ENCODE data around the gene ROBO1.

Gene ROBO1

GRCh38 chr3:79125313-79125984, 642.3 kb downstream of the ROBO1 start:
- DNase-seq (ENCODE audit: insufficient read length): no peak
- TF ChIP-seq TAF1 (IDR thresholded peaks at IDR 0.05; ENCODE audit: borderline replicate concordance, low read depth, low read length): no peak
- no peak for TF ChIP-seq POLR2AphosphoS5 (IDR thresholded peaks at IDR 0.05; ENCODE audit: low read depth, low read length)
- no peak for TF ChIP-seq POLR2A (IDR thresholded peaks at IDR 0.05; ENCODE audit: low read depth, low read length)
- FAIRE-seq: no peak

DNA sequence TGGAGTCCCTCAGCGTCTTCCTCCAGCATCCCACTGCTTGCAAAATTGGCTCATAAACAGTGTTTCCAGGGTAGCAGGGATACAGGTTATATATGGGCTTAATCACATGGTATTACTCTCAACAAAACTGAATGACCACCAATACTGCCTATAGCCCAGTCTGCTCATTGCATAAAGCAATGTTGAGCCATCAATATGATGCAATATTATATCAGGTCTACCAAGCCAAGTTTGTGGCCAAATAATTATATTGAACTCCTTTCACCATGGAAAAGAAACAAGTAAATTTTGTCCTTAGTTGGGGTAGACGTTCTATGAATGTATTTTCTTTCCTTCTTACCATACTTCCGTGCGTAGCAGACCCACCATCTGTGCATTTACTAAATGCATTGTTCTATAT, 652.3 kb downstream of the ROBO1 start:
- TF ChIP-seq POLR2AphosphoS5 (IDR thresholded peaks at IDR 0.05; ENCODE audit: low read depth, low read length): no peak
- no peak for TF ChIP-seq POLR2A (IDR thresholded peaks at IDR 0.05; ENCODE audit: low read depth, low read length)
- no peak for TF ChIP-seq TAF1 (IDR thresholded peaks at IDR 0.05; ENCODE audit: borderline replicate concordance, low read depth, low read length)
- no peak for DNase-seq (ENCODE audit: insufficient read length)
- FAIRE-seq: no peak

- no peak for DNase-seq (ENCODE audit: insufficient read length)
- FAIRE-seq: no peak
- no peak for TF ChIP-seq POLR2A (IDR thresholded peaks at IDR 0.05; ENCODE audit: low read depth, low read length)
- TF ChIP-seq POLR2AphosphoS5 (IDR thresholded peaks at IDR 0.05; ENCODE audit: low read depth, low read length): no peak
- no peak for TF ChIP-seq TAF1 (IDR thresholded peaks at IDR 0.05; ENCODE audit: borderline replicate concordance, low read depth, low read length)
These were observed 653.9 kb downstream of the ROBO1 start for GRCh38 chr3:79113876-79114275.

DNA sequence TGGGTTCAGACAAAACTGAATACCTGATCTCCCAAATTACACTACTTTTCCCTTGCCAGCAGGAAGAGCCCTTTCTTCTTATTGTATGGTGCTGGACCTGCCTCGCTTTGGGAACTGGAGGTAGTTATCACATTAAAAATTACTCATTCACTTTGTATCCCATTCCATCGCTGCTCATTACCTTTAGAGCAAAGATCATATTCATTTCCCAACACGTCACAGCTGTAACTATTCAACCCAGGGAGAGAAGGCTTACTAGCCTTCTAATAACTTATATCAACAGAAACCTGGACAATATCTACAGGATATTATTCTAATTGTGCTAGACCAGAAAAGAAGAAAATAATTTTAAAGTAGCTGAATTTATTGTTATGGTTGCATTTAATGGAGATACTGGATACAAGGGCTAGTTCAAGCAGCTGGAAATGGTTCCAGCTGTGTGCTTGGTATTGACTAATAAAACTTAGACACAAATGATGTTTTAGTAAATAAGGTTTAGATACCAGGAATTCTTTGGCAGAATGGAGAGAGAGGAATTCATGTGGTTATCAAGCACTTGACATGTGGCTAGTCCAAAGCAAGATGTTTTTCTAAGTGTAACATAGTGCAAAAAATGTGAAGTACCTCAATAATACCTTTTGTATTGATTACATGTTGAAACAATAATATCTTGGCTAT, 656.3 kb downstream of the ROBO1 start:
- no peak for FAIRE-seq
- no peak for DNase-seq (ENCODE audit: insufficient read length)
- TF ChIP-seq POLR2AphosphoS5 (IDR thresholded peaks at IDR 0.05; ENCODE audit: low read depth, low read length): no peak
- TF ChIP-seq TAF1 (IDR thresholded peaks at IDR 0.05; ENCODE audit: borderline replicate concordance, low read depth, low read length): no peak
- no peak for TF ChIP-seq POLR2A (IDR thresholded peaks at IDR 0.05; ENCODE audit: low read depth, low read length)

- TF ChIP-seq POLR2A (IDR thresholded peaks at IDR 0.05; ENCODE audit: low read depth, low read length) (no peak), TAF1 (IDR thresholded peaks at IDR 0.05; ENCODE audit: borderline replicate concordance, low read depth, low read length) (no peak), POLR2AphosphoS5 (IDR thresholded peaks at IDR 0.05; ENCODE audit: low read depth, low read length) (no peak)
- FAIRE-seq: no peak
- DNase-seq (ENCODE audit: insufficient read length): no peak
These were observed 658.0 kb downstream of the ROBO1 start for GRCh38 chr3:79109754-79110153.

DNA sequence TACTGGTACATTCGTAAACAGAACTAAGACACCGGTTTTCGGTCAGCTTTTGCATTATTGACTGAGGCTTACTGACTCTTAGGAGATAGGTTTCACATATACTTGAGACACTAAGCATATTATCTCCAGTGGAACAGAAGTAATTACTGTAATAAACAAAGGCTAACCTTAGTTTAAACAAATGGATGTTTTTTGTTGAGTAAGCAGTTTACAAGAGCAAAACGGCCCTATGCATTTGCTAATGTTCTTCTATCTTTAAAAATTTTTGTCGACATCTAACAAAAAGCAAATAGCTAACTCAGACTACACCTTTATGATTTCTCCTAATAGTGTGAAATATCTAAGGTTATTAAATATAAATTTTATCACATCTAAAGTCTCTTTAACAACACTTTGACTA, 664.5 kb downstream of the ROBO1 start:
- no peak for FAIRE-seq
- no peak for DNase-seq (ENCODE audit: insufficient read length)
- TF ChIP-seq POLR2A (IDR thresholded peaks at IDR 0.05; ENCODE audit: low read depth, low read length) (no peak), POLR2AphosphoS5 (IDR thresholded peaks at IDR 0.05; ENCODE audit: low read depth, low read length) (no peak), TAF1 (IDR thresholded peaks at IDR 0.05; ENCODE audit: borderline replicate concordance, low read depth, low read length) (no peak)

GRCh38 chr3:79097964-79098660, 669.7 kb downstream of the ROBO1 start:
- TF ChIP-seq POLR2AphosphoS5 (IDR thresholded peaks at IDR 0.05; ENCODE audit: low read depth, low read length) (no peak), POLR2A (IDR thresholded peaks at IDR 0.05; ENCODE audit: low read depth, low read length) (no peak), TAF1 (IDR thresholded peaks at IDR 0.05; ENCODE audit: borderline replicate concordance, low read depth, low read length) (no peak)
- no peak for DNase-seq (ENCODE audit: insufficient read length)
- FAIRE-seq: no peak

- FAIRE-seq: no peak
- TF ChIP-seq TAF1 (IDR thresholded peaks at IDR 0.05; ENCODE audit: borderline replicate concordance, low read depth, low read length) (no peak), POLR2AphosphoS5 (IDR thresholded peaks at IDR 0.05; ENCODE audit: low read depth, low read length) (no peak), POLR2A (IDR thresholded peaks at IDR 0.05; ENCODE audit: low read depth, low read length) (no peak)
- no peak for DNase-seq (ENCODE audit: insufficient read length)
These were observed 673.1 kb downstream of the ROBO1 start for GRCh38 chr3:79094654-79095053.

GRCh38 chr3:79086514-79086913, 681.3 kb downstream of the ROBO1 start:
- peak; percentile 48 for FAIRE-seq

GRCh38 chr3:79085171-79085570, 682.6 kb downstream of the ROBO1 start:
- no peak for FAIRE-seq
- no peak for DNase-seq (ENCODE audit: insufficient read length)
- TF ChIP-seq POLR2A (IDR thresholded peaks at IDR 0.05; ENCODE audit: low read depth, low read length): no peak

More at GRCh38 chr3:79086514-79086913, 681.3 kb downstream of the ROBO1 start:
- DNase-seq (ENCODE audit: insufficient read length): no peak
- TF ChIP-seq POLR2A (IDR thresholded peaks at IDR 0.05; ENCODE audit: low read depth, low read length): no peak
- TF ChIP-seq POLR2AphosphoS5 (IDR thresholded peaks at IDR 0.05; ENCODE audit: low read depth, low read length): no peak
- TF ChIP-seq TAF1 (IDR thresholded peaks at IDR 0.05; ENCODE audit: borderline replicate concordance, low read depth, low read length): no peak

- TF ChIP-seq TAF1 (IDR thresholded peaks at IDR 0.05; ENCODE audit: borderline replicate concordance, low read depth, low read length) (no peak), POLR2A (IDR thresholded peaks at IDR 0.05; ENCODE audit: low read depth, low read length) (no peak), POLR2AphosphoS5 (IDR thresholded peaks at IDR 0.05; ENCODE audit: low read depth, low read length) (no peak)
- FAIRE-seq (no peak), DNase-seq (ENCODE audit: insufficient read length) (no peak)
These were observed 686.5 kb downstream of the ROBO1 start for GRCh38 chr3:79081335-79081734.

- DNase-seq (ENCODE audit: insufficient read length) (no peak), FAIRE-seq (no peak)
- no peak for TF ChIP-seq POLR2AphosphoS5 (IDR thresholded peaks at IDR 0.05; ENCODE audit: low read depth, low read length)
- TF ChIP-seq POLR2A (IDR thresholded peaks at IDR 0.05; ENCODE audit: low read depth, low read length): no peak
- TF ChIP-seq TAF1 (IDR thresholded peaks at IDR 0.05; ENCODE audit: borderline replicate concordance, low read depth, low read length): no peak
These were observed 693.2 kb downstream of the ROBO1 start for GRCh38 chr3:79074558-79074957.

Data from GM12892 (cell line).